ENCODE data around the gene P2RX6. TPM values are rescaled to one million over a fixed set of nuclear protein-coding genes. Genes with fewer than 3 reads are reported as not detected.
A peak's percentile ranks its signal among the peaks of the same experiment; 100 is the strongest.

Gene P2RX6
- total RNA-seq, 1 donor, result 3.5 TPM

- TF ChIP-seq, protein P1, sequence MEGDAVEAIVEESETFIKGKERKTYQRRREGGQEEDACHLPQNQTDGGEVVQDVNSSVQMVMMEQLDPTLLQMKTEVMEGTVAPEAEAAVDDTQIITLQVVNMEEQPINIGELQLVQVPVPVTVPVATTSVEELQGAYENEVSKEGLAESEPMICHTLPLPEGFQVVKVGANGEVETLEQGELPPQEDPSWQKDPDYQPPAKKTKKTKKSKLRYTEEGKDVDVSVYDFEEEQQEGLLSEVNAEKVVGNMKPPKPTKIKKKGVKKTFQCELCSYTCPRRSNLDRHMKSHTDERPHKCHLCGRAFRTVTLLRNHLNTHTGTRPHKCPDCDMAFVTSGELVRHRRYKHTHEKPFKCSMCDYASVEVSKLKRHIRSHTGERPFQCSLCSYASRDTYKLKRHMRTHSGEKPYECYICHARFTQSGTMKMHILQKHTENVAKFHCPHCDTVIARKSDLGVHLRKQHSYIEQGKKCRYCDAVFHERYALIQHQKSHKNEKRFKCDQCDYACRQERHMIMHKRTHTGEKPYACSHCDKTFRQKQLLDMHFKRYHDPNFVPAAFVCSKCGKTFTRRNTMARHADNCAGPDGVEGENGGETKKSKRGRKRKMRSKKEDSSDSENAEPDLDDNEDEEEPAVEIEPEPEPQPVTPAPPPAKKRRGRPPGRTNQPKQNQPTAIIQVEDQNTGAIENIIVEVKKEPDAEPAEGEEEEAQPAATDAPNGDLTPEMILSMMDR (IDR thresholded peaks at IDR 0.05; ENCODE audit: insufficient read depth, low read depth, low read length), result no peak
- no peak overlapping the region for H3K4me3 ChIP-seq (ENCODE audit: low read depth, low read length)
- no peak for DNase-seq (ENCODE audit: low read depth)
Measured at GRCh38 chr22:21030621-21031544, 15.9 kb downstream of the P2RX6 start.

DNA sequence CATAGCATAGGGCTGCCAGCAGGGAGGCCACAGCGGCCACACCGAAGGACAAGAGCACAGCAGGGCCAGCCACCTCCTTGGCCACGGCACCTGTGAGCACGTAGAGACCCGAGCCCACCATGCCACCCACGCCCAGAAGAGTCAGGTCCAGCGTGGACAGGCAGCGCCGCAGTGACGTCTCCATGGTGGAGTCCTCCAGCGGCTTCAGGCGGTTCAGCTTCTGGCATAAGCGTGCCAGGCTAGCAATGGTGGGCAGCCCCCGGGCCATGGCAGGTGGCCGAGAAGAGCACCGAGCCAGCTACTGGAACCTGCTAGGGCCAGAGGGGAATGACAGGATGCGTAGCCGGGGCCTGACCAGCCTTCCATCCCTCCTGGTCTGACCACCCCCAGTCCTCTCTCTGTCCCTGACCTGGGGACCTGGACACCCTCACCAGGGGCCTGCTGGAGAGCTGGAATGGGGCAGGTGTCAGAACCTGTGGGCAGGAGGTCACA is 16.6 kb downstream of the P2RX6 start:
- TF ChIP-seq, protein P1 (IDR thresholded peaks at IDR 0.05; ENCODE audit: insufficient read depth, low read depth, low read length), result no peak
- H3K4me3 ChIP-seq (ENCODE audit: low read depth, low read length), result peak overlapping the region; percentile 43
- DNase-seq (ENCODE audit: low read depth), result no peak

DNA sequence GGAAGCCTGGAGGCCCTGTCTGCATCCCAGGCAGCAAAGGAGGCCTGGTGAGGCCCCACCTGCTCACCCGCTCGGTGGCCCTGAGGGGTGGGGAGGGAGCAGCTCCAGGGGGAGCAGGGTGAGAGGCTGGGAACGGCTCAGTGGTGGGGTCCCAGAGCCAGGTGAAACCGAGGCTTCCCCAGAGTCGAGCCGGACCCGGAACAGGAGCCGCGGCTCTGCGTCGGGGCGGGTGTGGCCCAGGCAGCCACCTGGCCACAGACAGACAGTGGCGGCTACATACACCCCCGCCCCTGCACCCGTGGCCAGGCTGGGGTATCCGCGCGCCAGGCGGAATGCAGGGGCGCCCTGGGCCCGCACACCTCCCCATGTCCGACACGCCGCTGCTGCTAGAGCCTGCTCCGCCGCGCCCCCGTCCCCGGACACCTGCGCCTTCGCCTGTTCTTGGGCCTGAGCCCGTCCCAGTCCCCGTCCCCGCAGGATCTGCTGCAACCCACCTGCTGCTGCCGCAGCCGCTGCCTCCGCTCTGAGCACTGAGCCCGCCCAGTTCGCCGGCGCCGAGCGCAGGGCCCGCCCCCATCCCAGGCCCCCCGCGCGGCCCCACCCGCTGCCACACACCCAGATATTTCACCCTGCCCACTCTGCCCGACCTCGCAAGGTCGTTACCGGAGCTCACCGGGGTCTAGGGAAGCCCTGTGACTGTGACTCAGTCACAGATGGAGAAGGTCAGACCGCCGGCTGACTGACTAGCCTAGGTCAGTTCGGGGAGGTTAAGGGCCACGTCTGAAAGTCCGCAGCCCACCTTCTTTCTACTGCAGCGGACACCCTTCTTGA is 17.3 kb downstream of the P2RX6 start, which contains the start of gene SLC7A4:
TSS of gene SLC7A4 (minus strand) at position 525 of the 831 bp plus-strand sequence. CDS start 749 bp downstream, outside the sequence.
- H3K4me3 ChIP-seq (ENCODE audit: low read depth, low read length), result peak within 1 kb of the TSS; percentile 43
- peak; percentile 21 for DNase-seq (ENCODE audit: low read depth)
- TF ChIP-seq, protein P1 (IDR thresholded peaks at IDR 0.05; ENCODE audit: insufficient read depth, low read depth, low read length), result no peak

- H3K4me3 ChIP-seq (ENCODE audit: low read depth, low read length), result no peak overlapping the region
- DNase-seq (ENCODE audit: low read depth), result no peak
- TF ChIP-seq, protein P1 (IDR thresholded peaks at IDR 0.05; ENCODE audit: insufficient read depth, low read depth, low read length), result no peak
Measured at GRCh38 chr22:21032868-21033688, 18.1 kb downstream of the P2RX6 start.

GRCh38 chr22:21033895-21034294 is 18.9 kb downstream of the P2RX6 start:
- no peak for DNase-seq (ENCODE audit: low read depth)
- H3K4me3 ChIP-seq (ENCODE audit: low read depth, low read length), result no peak overlapping the region
- TF ChIP-seq, protein P1 (IDR thresholded peaks at IDR 0.05; ENCODE audit: insufficient read depth, low read depth, low read length), result no peak

DNA sequence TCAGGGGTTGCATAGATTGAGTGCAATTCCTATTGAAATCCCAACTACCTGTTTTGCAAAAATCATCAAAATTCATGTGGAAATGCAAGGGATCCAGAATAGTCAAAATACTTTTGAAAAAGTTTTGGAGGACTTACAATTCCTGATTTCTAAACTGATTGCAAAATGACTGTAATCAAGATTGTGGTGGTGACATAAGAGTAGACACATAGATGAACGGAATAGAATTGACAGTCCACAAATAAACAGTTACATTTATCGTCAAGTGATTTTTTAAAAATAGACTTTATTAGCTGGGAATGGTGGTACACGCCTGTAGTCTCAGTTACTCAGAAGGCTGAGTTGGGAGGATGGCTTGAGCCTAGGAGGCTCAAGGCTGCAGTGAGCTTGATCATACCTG is 20.0 kb downstream of the P2RX6 start:
- DNase-seq (ENCODE audit: low read depth), result no peak
- TF ChIP-seq, protein P1 (IDR thresholded peaks at IDR 0.05; ENCODE audit: insufficient read depth, low read depth, low read length), result no peak
- H3K4me3 ChIP-seq (ENCODE audit: low read depth, low read length), result no peak overlapping the region

All from fibroblast of villous mesenchyme (primary cell).